HCT116 (cell line): Measurements from ENCODE around the gene TAF15. TPM values are rescaled to one million over a fixed set of nuclear protein-coding genes. Genes with fewer than 3 reads are reported as not detected.

Source experiments
- ATAC-seq: fragments of 200-7000 bp; cut with Tn5 transposase; 2 replicates; pipeline ENCODE4 v1.9.1; 2020; ENCODE audit warnings: mild to moderate bottlenecking, moderate library complexity
- BruUV-seq: library from RNA; stranded (reverse); fragments of 400-500 nt; replicated peaks from 2 replicates; lab custom pipeline; 2021; lab: Mats Ljungman, UMichigan
- CTCF ChIA-PET: fragments of 300-600 bp; sonication (Branson Sonifier 250); formaldehyde crosslinking; loops from one replicate; lab custom pipeline; 2021; ENCODE audit warnings: antibody characterized with exemption; lab: Charles Lee
- POLR2A ChIA-PET: fragments of 300-600, 350-600 bp; sonication (Branson Sonifier 250); formaldehyde crosslinking; loops from one replicate; lab custom pipeline; 2021; ENCODE audit warnings: antibody characterized with exemption; lab: Charles Lee
- RAD21 ChIA-PET, 2 experiments: fragments of 300-600 bp; sonication (Branson Sonifier 250); formaldehyde crosslinking; loops; one replicate each; lab custom pipeline; 2023; ENCODE audit warnings: low total read pairs in 2 of 2; ENCODE audit not compliant: uncharacterized antibody in 2 of 2, unreplicated experiment in 2 of 2, low non-redundant PET in 1 of 2; lab: Charles Lee
- DNase-seq: peaks from one replicate; pipeline ENCODE4 v3.0.0-alpha.2; 2010; ENCODE audit warnings: low read depth, low spot score
- H2AFZ ChIP-seq: fragments of 200-600 bp; shearing (Covaris generic), sonication (generic); 2 replicates; pipeline ENCODE4 v1.6.1; 2017; ENCODE audit warnings: low read depth, mixed run types, mixed read lengths, antibody characterized with exemption, low read length; ENCODE audit not compliant: poor library complexity, severe bottlenecking
- H3K27ac ChIP-seq: 2 replicates; pipeline ENCODE4 v1.5.1; 2012; ENCODE audit warnings: low read depth, low read length
- H3K27me3 ChIP-seq: fragments of 200-600 bp; sonication (generic); 2 replicates; pipeline ENCODE4 v1.6.1; 2016; ENCODE audit warnings: mixed run types, low read length, mixed read lengths; ENCODE audit not compliant: insufficient read depth
- H3K36me3 ChIP-seq, 2 experiments: fragments of 200-500 bp in 1 of 2; fragments of 200-600 bp in 1 of 2; sonication (Bioruptor generic) in 1 of 2; sonication (generic) in 1 of 2; 2 replicates each; pipeline versions ENCODE4 v1.5.1 to v1.6.1; 2014 to 2016; ENCODE audit warnings: low read length in 2 of 2, inconsistent platforms in 1 of 2, mixed read lengths in 1 of 2, mixed run types in 1 of 2; ENCODE audit not compliant: insufficient read depth in 2 of 2, control insufficient read depth in 1 of 2
- H3K4me1 ChIP-seq, 2 experiments: fragments of 200-600 bp in 1 of 2; sonication (generic) in 1 of 2; 2 replicates each; pipeline versions ENCODE4 v1.5.1 to v1.6.1; 2012 to 2017; ENCODE audit warnings: low read length in 2 of 2, inconsistent platforms in 1 of 2, mild to moderate bottlenecking in 1 of 2, mixed read lengths in 1 of 2, mixed run types in 1 of 2, moderate library complexity in 1 of 2; ENCODE audit not compliant: insufficient read depth in 2 of 2, control insufficient read depth in 1 of 2
- H3K4me2 ChIP-seq: fragments of 200-600 bp; sonication (generic); 2 replicates; pipeline ENCODE4 v1.6.1; 2017; ENCODE audit warnings: mixed run types, low read length, mixed read lengths
- H3K4me3 ChIP-seq, 2 experiments: fragments of 200-600 bp in 1 of 2; sonication (generic) in 1 of 2; replicated peaks in 1 of 2; 2 replicates each; pipeline ENCODE4 v1.5.1; 2011 to 2016; ENCODE audit warnings: low read length in 2 of 2, control low read depth in 1 of 2, low read depth in 1 of 2, mild to moderate bottlenecking in 1 of 2, mixed read lengths in 1 of 2, mixed run types in 1 of 2
- H3K79me2 ChIP-seq: fragments of 200-600 bp; sonication (generic); 2 replicates; pipeline ENCODE4 v1.6.1; 2017; ENCODE audit warnings: mild to moderate bottlenecking, mixed run types, low read length, moderate library complexity, mixed read lengths; ENCODE audit not compliant: insufficient read depth
- H3K9ac ChIP-seq: fragments of 200-600 bp; sonication (generic); 2 replicates; pipeline ENCODE4 v1.6.1; 2016; ENCODE audit warnings: low read length, mixed read lengths
- H3K9me2 ChIP-seq: fragments of 200-600 bp; sonication (generic), shearing (Covaris generic); 2 replicates; pipeline ENCODE4 v1.6.1; 2017; ENCODE audit warnings: mixed run types, mild to moderate bottlenecking, moderate library complexity; ENCODE audit not compliant: insufficient read depth
- H3K9me3 ChIP-seq, 2 experiments: fragments of 200-500 bp in 1 of 2; fragments of 200-600 bp in 1 of 2; sonication (Bioruptor generic) in 1 of 2; sonication (generic) in 1 of 2; 2 replicates each; pipeline ENCODE4 v1.6.1; 2014 to 2017; ENCODE audit warnings: low read length in 2 of 2, mixed read lengths in 2 of 2, inconsistent platforms in 1 of 2, low read depth in 1 of 2, mild to moderate bottlenecking in 1 of 2, mixed run types in 1 of 2, moderate library complexity in 1 of 2; ENCODE audit not compliant: control insufficient read depth in 1 of 2, insufficient read depth in 1 of 2
- H4K20me1 ChIP-seq: fragments of 200-600 bp; sonication (generic), shearing (Covaris generic); 2 replicates; pipeline ENCODE4 v1.6.1; 2017; ENCODE audit warnings: mixed run types, mild to moderate bottlenecking, moderate library complexity; ENCODE audit not compliant: insufficient read depth
- ATF3 ChIP-seq: IDR thresholded peaks from 2 replicates; pipeline ENCODE4 v1.6.1; 2012
- CBX3 ChIP-seq: IDR thresholded peaks from 2 replicates; pipeline ENCODE4 v1.6.1; 2012; ENCODE audit warnings: low read depth
- EGR1 ChIP-seq: IDR thresholded peaks from 2 replicates; pipeline ENCODE4 v1.6.1; 2012; ENCODE audit warnings: low read depth
- EZH2 ChIP-seq: fragments of 200-600 bp; sonication (generic); IDR thresholded peaks from 2 replicates; pipeline ENCODE4 v1.6.1; 2017; ENCODE audit warnings: antibody characterized with exemption, mixed run types
- JUND ChIP-seq: IDR thresholded peaks from 2 replicates; pipeline ENCODE4 v1.6.1; 2012
- REST ChIP-seq: IDR thresholded peaks from 2 replicates; pipeline ENCODE4 v1.6.1; 2012; ENCODE audit warnings: low read depth
- ZFX ChIP-seq: fragments of 450-650 bp; IDR thresholded peaks from 2 replicates; pipeline ENCODE4 v1.6.1; 2017
- intact Hi-C: fragments of 100-400 bp; cut with micrococcal nuclease; formaldehyde crosslinking; loops from 2 replicates; pipeline ENCODE4 v1.10.0; 2022
- total RNA-seq: library from RNA; stranded (reverse); gene quantifications from one replicate; pipeline ENCODE4 v1.2.1, GENCODE V29; 2021; ENCODE audit not compliant: unreplicated experiment

The TAF15 gene
- total RNA-seq, 1 experiment from 2014 or later = 346 TPM

GRCh38 chr17:35791681-35792350 lies 17.5 kb upstream of the TAF15 start:
- H3K36me3 ChIP-seq = no peaks in the 10 kb centered on the region
- no peak overlapping the region for H3K4me2 ChIP-seq
- intact Hi-C loops = loop anchor here (1.0 kb wide), 1 partner anchor 13 kb away; no protein-coding TSS in a partner anchor
- no peak overlapping the region for H3K9ac ChIP-seq
- H3K4me1 ChIP-seq = peaks cover 11 to 55% of the 10 kb centered on the region in 2 experiments
- no peak overlapping the region for H3K27ac ChIP-seq
- H2AFZ ChIP-seq = no peak overlapping the region
- TF ChIP-seq ATF3 (no peak), ZFX (no peak), CBX3 (no peak), JUND (no peak), EZH2 (no peak), EGR1 (no peak), REST (no peak)
- TF ChIP-seq, all 23 proteins: peak for 0
- H3K27me3 ChIP-seq = no peaks in the 10 kb centered on the region
- ChIA-PET CTCF (interaction anchor here (1.6 kb wide), 1 partner anchor 28 kb away, joined by 6 read pairs; no protein-coding TSS in a partner anchor), POLR2A (interaction anchor here (0.7 to 1.6 kb wide), 3 partner anchors 12 to 25 kb away, joined by 3 to 8 read pairs (median 3); partner anchors contain the start of gene TAF15), RAD21 (no interaction called here)
- no peak overlapping the region for H3K4me3 ChIP-seq
- DNase-seq (no peak), ATAC-seq (no peak)
- H3K9me2 ChIP-seq = no peaks in the 10 kb centered on the region
- H3K9me3 ChIP-seq = no peaks in the 10 kb centered on the region
- BruUV-seq = no TSS peak
- no peaks in the 10 kb centered on the region for H3K79me2 ChIP-seq
- no peaks in the 10 kb centered on the region for H4K20me1 ChIP-seq
